ENCODE measurements around the gene GABRG1. TPM values are rescaled to one million over a fixed set of nuclear protein-coding genes. Genes with fewer than 3 reads are reported as not detected.

GABRG1 gene
- total and polyA plus RNA-seq, 2 of the 13 experiments (the other 11 are each of a cell fraction or from before 2014, with no cell fraction given): 0.03 TPM; not detected in 1

- ChIA-PET POLR2A (no interaction called here), CTCF (ENCODE audit: low intra/inter-chr PET ratio, low total read pairs) (no interaction called here)
- H3K4me3 ChIP-seq (replicated peaks in 1 of 3; ENCODE audit: insufficient read depth in 1 of 3, low read depth in 2 of 3, low read length in 3 of 3): no peak overlapping the region
- DNase-seq (ENCODE audit: low spot score) (no peak), ATAC-seq (no peak), FAIRE-seq (no peak)
- H3K4me2 ChIP-seq (ENCODE audit: low read depth, low read length): no peak overlapping the region
- H3K4me1 ChIP-seq (ENCODE audit: insufficient read depth, low read length): no peaks in the 10 kb centered on the region
- intact Hi-C loops (cut with micrococcal nuclease; ENCODE audit: unreplicated experiment): no loop called here
- in situ Hi-C loops (cut with HindIII; ENCODE audit: extremely low pct_ligation_motif_present, low pct_unique_long_range_greater_than_20kb): no loop called here
- no peak overlapping the region for H2AFZ ChIP-seq (ENCODE audit: low read length)
- no peaks in the 10 kb centered on the region for H4K20me1 ChIP-seq (ENCODE audit: insufficient read depth, low read length)
- no peaks in the 10 kb centered on the region for H3K9me3 ChIP-seq (ENCODE audit: low read length)
- BruUV-seq (replicated peaks): no TSS peak
- H3K36me3 ChIP-seq (replicated peaks in 1 of 2; ENCODE audit: control insufficient read depth in 1 of 2, insufficient read depth in 2 of 2, low read length in 2 of 2): no peaks in the 10 kb centered on the region
- no peak for TF ChIP-seq FIP1L1 (IDR thresholded peaks at IDR 0.05; ENCODE audit: borderline replicate concordance, insufficient read depth, low read depth, low read length)
- TF ChIP-seq ZNF547 (CRISPR knock-in tag; IDR thresholded peaks at IDR 0.05): no peak
- TF ChIP-seq RBAK (CRISPR knock-in tag; IDR thresholded peaks at IDR 0.05): no peak
- no peak for TF ChIP-seq THAP7 (CRISPR knock-in tag; IDR thresholded peaks at IDR 0.05)
- TF ChIP-seq ZKSCAN5 (CRISPR knock-in tag; IDR thresholded peaks at IDR 0.05): no peak
- TF ChIP-seq ZNF24 (IDR thresholded peaks at IDR 0.05): no peak
- TF ChIP-seq PAX8 (CRISPR knock-in tag; IDR thresholded peaks at IDR 0.05; ENCODE audit: borderline replicate concordance): no peak
- no peak for TF ChIP-seq PPARG (CRISPR knock-in tag; conservative IDR thresholded peaks at IDR 0.05)
- TF ChIP-seq HNF1A (IDR thresholded peaks at IDR 0.05; ENCODE audit: low read depth): no peak
- TF ChIP-seq HNF1A (CRISPR knock-in tag; IDR thresholded peaks at IDR 0.05; ENCODE audit: borderline replicate concordance): no peak
- no peak for TF ChIP-seq HOMEZ (CRISPR knock-in tag; IDR thresholded peaks at IDR 0.05; ENCODE audit: low read depth)
- TF ChIP-seq TFAP4 (IDR thresholded peaks at IDR 0.05; ENCODE audit: borderline replicate concordance, low read depth): no peak
- TF ChIP-seq ZFYVE20 (CRISPR knock-in tag; IDR thresholded peaks at IDR 0.05; ENCODE audit: borderline replicate concordance, low read depth): no peak
- TF ChIP-seq NR2C2 (CRISPR knock-in tag; IDR thresholded peaks at IDR 0.05; ENCODE audit: borderline replicate concordance): no peak
- no peak for TF ChIP-seq RFX3 (CRISPR knock-in tag; IDR thresholded peaks at IDR 0.05)
- no peak for TF ChIP-seq TCF7 (IDR thresholded peaks at IDR 0.05; ENCODE audit: low read depth)
- no peak overlapping the region for H3K9ac ChIP-seq (ENCODE audit: insufficient read depth, low read depth, low read length)
- no peak overlapping the region for H3K27ac ChIP-seq (ENCODE audit: extremely low read length, insufficient read depth, low read length)
- H3K27me3 ChIP-seq (ENCODE audit: control insufficient read depth in 1 of 2, insufficient read depth in 2 of 2, low read length in 2 of 2): no peaks in the 10 kb centered on the region
- no peaks in the 10 kb centered on the region for H3K79me2 ChIP-seq (ENCODE audit: insufficient read depth, low read length)
Observed at GRCh38 chr4:45992728-45993127, 131.1 kb downstream of the GABRG1 start.
